Stimulated activated CD4-positive, alpha-beta T cell treated with anti-CD3 and anti-CD28 coated beads, Interleukin-2, amount 100 ng/mL, for 48 hours (primary cell): Measurements from ENCODE around the gene PLP2.
"Not testable (repeated sequence)": the region's sequence is repeated elsewhere in the genome, so short reads cannot be mapped to it uniquely, and the experiment has no call there.

Experiments
- DNase-seq, 2 donors: peaks; one replicate each; pipeline ENCODE4 v3.0.0-alpha.2; 2020

PLP2 gene

GRCh38 chrX:49163555-49164419 lies 7.9 kb upstream of the PLP2 start:
- peak; percentile 68 for DNase-seq

- no peak for DNase-seq
Measured at GRCh38 chrX:49164589-49165360, 6.9 kb upstream of the PLP2 start.

- DNase-seq = peak; percentile 51 to 52
Measured at GRCh38 chrX:49165901-49166881, 5.5 kb upstream of the PLP2 start.

- DNase-seq = peak in 1 of 2 donors; percentile 47
Measured at GRCh38 chrX:49166914-49167739, 4.6 kb upstream of the PLP2 start.

GRCh38 chrX:49167740-49168108 lies 4.0 kb upstream of the PLP2 start:
- DNase-seq = no peak

GRCh38 chrX:49172280-49172780 lies 632 bp downstream of the PLP2 start:
- peak; percentile 49 to 62 for DNase-seq

GRCh38 chrX:49173544-49173943 lies 1.8 kb downstream of the PLP2 start:
- DNase-seq = not testable (repeated sequence)

- DNase-seq = no peak
Measured at GRCh38 chrX:49174723-49175122, 3.0 kb downstream of the PLP2 start.

- no peak for DNase-seq
Measured at GRCh38 chrX:49175435-49176274, 4.0 kb downstream of the PLP2 start.

- no peak for DNase-seq
Measured at GRCh38 chrX:49176421-49177326, 5.0 kb downstream of the PLP2 start.

- no peak for DNase-seq
Measured at GRCh38 chrX:49177338-49177833, 5.7 kb downstream of the PLP2 start.

- no peak for DNase-seq
Measured at GRCh38 chrX:49177873-49178480, 6.3 kb downstream of the PLP2 start.

- DNase-seq = no peak
Measured at GRCh38 chrX:49178537-49178936, 6.8 kb downstream of the PLP2 start.

- DNase-seq = no peak
Measured at GRCh38 chrX:49179358-49179757, 7.7 kb downstream of the PLP2 start.

GRCh38 chrX:49183701-49184281 lies 12.1 kb downstream of the PLP2 start:
- DNase-seq = no peak

- DNase-seq = no peak
Measured at GRCh38 chrX:49184294-49185281, 12.9 kb downstream of the PLP2 start.
